Frontal cortex (tissue), 4 donors: ENCODE data around the gene SPAG6. TPM values are rescaled to one million over a fixed set of nuclear protein-coding genes. Genes with fewer than 3 reads are reported as not detected.

ENCODE experiments used
- DNase-seq, 2 donors: peaks; one replicate each; pipeline ENCODE4 v3.0.0; 2012; ENCODE audit warnings: low spot score in 2 of 2
- FAIRE-seq: peaks from 2 replicates; lab custom pipeline; 2012; peaks lifted over from hg19 to GRCh38; lab: Jason Lieb, UNC
- total RNA-seq: library from RNA; depleted of rRNA; stranded (reverse); fragments of >200 nt; gene quantifications from one replicate; pipeline ENCODE4 v1.2.3, GENCODE V29; 2014
- donor health status: control.
- donor health status: control.
- donor health status: control.

SPAG6 gene
- total RNA-seq, 1 donor from 2014 or later = 0.41 TPM

DNA sequence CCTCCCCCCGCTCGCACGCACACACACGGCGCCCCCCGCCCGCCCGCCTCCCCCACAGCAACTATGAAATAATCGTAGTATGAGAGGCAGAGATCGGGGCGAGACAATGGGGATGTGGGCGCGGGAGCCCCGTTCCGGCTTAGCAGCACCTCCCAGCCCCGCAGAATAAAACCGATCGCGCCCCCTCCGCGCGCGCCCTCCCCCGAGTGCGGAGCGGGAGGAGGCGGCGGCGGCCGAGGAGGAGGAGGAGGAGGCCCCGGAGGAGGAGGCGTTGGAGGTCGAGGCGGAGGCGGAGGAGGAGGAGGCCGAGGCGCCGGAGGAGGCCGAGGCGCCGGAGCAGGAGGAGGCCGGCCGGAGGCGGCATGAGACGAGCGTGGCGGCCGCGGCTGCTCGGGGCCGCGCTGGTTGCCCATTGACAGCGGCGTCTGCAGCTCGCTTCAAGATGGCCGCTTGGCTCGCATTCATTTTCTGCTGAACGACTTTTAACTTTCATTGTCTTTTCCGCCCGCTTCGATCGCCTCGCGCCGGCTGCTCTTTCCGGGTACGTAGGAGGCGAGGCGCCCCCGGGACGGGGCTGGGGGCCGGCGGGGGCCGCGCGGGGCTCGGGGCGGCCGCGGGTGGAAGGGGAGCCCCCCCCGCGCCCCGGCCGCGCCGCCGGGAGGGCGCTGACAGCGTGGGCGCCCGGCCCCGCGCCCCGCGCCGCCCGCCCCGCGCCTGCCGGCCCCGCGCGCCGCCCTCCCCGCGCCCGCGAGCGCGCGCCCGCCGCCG is 24.0 kb upstream of the SPAG6 start:
- peak; percentile 71 to 84 for DNase-seq
- no peak for FAIRE-seq

DNA sequence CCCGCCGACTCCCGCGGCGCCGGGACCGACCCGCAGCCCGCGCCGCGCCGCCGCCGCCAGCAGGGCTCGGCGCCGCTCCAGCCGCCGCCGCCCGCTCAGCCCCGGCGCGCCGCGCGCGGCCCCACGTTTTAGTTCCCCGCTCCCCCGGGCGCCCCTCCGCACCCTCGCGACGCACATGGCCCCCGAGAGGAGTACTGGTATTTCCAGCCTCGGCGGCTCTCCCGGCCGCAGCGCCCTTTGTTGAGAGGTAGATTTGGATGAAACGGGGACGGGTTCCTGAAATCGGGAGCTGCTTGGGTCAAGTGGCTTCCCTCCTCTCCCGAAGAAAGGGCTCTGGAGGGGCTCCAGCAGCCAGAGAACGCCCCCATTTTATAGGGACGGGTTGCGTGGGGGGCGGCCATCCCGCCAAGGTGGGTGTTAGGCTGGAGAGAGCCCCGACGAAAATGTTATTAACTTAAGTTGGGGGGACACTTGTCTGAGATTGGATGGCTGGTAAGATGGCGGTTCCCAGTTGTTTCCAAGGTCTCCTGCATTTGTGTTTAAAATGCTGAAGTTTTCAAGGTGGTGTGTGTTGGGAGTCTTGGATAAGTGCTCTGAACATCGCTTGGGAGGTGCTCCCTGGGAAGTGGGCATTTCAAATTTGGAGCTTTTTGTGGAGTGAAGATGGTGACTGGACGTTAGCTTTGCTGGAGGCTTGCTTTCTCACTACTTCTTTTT is 23.2 kb upstream of the SPAG6 start:
- DNase-seq (no peak), FAIRE-seq (no peak)

DNA sequence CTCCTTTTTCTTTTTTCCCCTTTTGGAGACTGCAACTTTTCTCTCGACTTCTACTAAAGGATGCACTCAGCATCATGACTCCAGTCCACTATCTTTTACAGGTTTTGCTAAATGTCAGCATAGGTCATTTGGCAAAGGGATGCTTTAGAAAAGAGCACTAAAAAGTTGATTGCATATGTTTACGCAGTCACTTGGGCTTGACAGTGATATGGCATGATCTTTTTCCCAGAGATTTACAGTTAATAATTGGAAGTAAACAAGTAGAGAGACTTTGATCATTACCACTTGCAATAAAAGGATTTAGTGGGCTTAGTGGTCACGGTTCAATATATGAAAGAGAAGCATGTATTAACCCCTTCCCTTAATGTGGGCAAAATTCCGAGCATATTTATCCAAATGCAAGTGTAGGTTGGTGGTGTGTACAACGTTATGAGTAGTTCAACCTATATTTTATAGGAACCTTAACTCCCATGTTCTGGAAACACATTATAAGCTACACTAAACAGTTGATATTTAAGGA is 22.6 kb upstream of the SPAG6 start:
- no peak for FAIRE-seq
- DNase-seq = no peak

DNA sequence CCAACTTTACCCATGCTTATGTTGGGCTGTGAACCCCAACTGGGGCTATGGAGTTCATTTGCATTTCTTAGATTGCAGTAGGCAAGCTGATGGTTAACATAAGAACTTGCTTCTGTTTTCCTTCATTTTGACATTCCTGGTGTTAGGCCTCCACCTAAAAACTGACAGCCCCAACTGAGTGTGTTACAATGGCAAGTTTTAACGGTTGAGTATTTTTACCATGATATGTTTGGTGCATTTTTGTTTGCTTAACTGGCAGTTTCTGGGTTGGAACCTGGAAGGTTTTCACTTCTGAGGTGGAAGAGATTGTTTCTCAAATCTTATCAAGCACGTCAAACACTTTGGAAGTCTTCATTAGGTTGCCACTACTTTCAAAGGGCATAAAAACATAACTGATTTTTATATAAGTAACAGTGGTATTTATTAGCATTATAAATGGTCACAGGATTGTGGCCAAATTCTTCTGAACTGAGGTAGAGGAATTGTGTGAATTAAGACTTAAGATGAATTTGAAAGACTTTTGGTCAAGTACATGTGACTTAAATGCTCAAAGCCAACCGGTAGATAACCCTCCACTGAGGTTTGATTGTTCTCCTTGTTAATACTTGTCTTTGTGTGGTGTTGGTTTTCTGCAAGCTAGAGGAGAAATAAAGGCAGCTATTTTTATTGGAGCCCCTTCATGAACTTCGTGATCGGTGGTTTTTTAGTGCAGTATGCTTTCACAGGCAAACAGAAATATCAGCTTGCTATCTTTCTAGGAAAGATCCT is 21.6 kb upstream of the SPAG6 start:
- DNase-seq = no peak
- FAIRE-seq = no peak

DNA sequence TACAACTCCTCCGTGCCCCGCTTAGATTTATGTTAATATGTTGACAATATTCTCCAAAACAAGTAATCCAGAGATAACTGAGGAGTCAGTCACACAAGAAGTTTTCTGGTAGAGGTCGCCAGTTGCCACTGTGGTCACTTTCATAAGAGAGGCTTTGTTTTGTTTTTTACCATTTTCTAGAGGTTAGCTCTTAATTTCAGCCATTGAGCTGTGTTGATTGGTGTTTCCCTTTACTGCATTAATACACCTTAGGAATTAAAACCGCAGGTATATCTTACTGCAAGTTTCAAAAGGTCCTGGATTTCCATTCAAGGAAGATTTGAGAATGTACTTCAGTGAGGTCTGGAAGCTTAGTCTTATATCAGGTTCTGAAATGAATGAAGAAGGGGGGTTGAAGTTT is 20.9 kb upstream of the SPAG6 start:
- no peak for FAIRE-seq

DNA sequence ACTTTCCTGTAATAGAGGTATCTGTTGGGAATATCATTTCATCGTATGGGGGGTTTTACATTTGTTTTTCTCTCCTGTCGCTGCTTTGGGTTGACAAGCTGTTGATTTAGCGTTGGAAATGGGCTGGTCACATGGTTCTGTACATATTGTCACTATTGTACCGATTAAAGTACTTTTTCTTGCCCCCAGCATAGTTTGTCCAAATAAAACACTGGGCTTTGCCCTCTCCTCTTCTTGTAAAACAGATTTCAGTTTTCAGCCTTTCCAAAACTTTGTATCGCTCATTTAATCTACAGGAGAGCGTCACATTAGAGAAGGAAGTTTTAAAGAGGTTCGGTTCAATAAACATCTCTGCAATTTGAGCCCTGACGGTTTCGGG is 20.4 kb upstream of the SPAG6 start:
- FAIRE-seq = no peak

More for the DNA sequence above, 20.9 kb upstream of the SPAG6 start:
- DNase-seq = no peak

DNA sequence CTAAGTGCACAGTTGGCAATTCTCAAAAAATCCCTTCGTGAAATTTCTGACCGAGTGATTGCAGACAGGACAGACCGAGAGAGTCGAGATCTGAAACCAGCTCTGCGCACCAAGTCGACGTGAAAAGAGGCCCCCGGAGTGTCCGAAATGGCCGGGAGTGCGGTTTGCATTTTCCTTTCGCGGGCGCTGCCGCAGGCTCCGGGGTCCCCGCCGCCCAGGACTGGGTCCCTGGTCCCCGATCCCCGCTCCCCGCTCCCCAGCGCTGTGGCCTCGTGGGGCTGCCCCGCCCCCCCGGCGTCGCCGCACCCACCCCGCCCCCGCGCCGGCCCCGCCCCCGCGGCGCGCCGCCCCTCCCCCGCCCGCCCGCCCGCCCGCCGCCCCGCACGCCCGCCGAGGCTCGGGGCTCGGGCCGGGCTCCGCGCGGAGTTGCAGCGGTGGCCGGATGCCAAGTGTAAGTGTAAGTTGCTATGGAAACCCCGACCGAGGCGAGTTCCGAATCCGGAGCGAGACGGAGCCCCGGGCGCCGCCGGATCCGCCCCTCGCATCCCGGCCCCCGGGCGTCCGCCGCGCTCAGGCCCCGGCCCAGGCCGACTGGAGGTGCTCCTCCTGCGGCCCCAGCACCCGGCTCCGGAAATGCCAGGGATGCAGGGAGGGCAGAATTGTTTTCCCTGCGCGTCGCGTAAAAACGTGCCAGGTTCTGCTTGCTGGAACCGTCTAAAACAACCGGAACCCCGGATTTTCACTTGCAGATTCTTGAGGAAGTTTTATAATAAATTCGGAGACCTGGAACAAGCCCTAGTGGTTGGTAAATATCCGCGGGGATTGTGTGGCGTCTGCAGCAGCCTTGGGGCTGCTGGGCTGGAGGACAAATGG is 19.8 kb upstream of the SPAG6 start:
- DNase-seq (peak; percentile 83 to 86), FAIRE-seq (no peak)

More for the DNA sequence above, 20.4 kb upstream of the SPAG6 start:
- no peak for DNase-seq

DNA sequence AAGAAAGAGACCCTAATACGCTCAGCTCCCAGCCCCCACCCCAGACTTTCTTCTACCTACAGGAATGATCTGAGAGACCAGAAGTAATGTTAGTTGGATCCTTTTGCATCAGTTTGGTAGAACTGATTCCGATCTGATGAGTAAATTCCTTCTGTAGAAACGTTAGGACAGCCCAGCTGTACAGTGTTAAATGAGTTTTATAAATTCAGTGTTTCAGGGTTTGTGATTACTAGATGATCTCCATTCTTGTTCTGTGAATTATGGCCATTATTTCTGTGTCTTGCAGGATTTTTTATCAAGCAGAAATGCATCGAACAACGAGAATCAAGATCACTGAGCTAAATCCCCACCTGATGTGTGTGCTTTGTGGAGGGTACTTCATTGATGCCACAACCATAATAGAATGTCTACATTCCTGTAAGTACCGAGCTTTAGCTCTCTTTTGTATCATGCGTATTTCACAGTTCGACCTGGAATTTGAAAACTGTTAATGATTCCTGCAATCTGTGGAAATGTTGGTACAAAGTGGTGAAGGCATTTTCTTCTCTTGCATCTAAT is 19.1 kb upstream of the SPAG6 start:
- FAIRE-seq (no peak), DNase-seq (no peak)

DNA sequence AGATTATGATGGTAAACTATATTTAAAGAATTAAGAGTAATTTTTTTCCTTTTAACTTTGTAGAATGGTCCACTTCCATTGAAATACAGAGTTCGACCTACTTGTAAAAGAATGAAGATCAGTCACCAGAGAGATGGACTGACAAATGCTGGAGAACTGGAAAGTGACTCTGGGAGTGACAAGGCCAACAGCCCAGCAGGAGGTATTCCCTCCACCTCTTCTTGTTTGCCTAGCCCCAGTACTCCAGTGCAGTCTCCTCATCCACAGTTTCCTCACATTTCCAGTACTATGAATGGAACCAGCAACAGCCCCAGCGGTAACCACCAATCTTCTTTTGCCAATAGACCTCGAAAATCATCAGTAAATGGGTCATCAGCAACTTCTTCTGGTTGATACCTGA is 16.1 kb upstream of the SPAG6 start:
- DNase-seq (no peak), FAIRE-seq (no peak)

DNA sequence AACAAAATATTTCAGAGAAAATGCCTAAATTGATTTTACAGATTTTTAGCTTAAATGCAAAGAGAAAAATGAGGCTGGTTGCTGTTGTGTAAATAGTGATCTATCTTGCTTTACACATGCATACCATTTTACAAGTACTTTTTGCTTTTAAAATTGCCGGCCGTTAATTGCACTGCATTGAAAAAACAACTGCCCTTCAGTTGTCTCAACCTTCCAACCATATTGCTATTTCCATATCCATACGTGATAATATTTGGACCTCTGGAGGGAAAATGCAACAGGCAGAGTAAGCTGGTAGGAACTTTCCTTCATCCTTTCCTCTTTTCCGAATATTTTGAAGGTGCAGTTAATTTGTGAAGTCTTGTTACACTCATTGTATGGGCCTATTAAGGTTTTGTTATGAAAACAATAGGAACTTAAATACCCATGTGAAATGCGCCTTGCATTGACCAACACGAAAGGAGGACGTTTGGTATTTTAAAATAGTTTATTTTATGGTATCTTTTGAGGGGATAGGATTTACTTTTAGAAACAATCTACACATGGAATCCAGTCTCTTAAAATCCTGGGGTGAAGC is 13.1 kb upstream of the SPAG6 start:
- FAIRE-seq (no peak), DNase-seq (no peak)

DNA sequence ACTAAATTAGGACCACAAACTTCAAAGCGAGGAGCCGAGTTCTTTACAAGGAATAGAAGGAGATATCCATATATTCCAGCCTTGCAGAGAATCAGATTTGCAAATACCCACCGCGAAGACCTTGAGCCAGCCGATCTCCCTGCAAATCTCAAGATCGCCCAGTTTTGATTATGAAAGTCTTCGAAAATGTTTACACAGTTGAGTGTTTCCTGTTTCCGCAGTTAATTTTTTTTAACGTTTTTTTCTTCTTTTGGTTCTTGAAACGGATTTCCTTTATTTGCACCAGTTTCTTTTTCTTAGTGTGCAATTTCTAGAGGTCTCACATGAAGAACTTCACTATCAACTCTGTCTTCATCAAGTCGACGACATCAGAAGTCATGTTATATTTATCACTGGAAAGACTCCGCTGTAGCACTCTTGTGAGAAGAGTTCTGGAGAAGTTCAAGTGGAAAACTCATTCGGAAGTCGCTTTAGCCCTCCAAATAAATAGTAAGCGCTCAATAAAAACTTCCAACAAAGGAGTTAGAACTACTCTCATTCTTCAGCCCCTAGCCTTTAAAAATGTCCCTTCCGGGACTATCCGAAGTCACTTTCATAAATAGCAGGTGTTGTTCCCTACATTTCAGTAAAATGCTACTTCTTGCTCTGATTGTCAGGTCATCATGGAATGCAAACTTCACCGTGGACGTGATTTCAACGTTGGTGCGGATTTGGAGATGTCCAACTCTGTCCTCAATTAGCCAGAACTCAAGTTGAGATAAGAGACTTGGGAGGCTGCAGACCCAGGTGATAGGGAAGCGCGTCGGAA is 11.9 kb upstream of the SPAG6 start:
- DNase-seq (no peak), FAIRE-seq (no peak)

DNA sequence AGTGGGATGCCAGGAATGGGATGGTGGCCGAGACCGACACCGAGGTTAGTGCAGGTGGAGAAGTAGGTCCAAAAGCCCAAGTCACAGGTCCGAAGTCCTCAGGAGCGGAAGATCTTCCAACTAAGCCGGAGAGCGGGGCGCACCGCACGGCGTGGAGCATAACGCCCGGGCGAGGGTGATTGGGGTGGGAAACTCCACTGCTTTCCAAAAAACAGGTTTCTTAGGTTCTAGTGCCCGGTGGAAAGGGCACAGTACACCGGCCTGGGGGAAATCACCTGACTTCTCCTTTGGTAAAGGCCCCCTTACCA is 11.4 kb upstream of the SPAG6 start:
- no peak for DNase-seq

DNA sequence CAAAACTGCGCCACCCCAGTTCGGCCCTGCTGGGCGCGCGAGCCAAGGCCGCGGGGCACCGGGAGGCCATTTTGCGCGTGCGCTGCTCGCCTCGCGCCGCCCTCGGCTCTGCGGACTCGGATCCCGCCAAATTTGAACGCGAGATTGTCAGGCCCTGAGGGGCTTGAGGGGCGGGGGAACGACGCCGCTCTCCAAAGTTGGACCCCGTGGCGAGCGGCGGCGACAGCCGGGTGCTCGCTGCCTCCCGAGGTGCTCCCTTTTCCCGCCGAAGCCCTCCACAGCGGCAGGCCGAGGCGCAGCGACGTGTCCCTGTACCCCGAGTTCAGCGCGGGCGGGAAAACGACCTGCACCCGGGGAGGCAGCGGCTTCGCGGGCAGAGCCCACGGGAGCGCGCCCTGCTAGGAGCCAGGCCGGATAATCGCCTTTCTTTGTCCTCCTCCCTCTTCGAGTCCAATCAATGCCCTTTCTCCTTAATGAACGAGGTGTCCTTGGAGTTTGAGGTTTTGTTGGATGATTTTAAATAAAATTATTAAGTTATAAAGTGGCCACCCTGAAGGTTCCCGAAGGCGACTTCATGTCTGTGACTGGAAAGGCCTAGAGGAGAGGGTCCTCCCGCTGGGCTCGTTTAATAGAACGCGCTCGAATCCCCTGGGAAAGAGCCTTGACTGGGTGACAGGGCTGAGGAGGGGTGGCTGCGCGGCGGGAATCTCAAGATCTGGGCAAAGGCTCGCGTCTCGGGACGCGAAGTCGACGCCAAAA is 10.7 kb upstream of the SPAG6 start:
- no peak for DNase-seq
- FAIRE-seq = no peak

More for the DNA sequence above, 11.4 kb upstream of the SPAG6 start:
- FAIRE-seq = no peak

DNA sequence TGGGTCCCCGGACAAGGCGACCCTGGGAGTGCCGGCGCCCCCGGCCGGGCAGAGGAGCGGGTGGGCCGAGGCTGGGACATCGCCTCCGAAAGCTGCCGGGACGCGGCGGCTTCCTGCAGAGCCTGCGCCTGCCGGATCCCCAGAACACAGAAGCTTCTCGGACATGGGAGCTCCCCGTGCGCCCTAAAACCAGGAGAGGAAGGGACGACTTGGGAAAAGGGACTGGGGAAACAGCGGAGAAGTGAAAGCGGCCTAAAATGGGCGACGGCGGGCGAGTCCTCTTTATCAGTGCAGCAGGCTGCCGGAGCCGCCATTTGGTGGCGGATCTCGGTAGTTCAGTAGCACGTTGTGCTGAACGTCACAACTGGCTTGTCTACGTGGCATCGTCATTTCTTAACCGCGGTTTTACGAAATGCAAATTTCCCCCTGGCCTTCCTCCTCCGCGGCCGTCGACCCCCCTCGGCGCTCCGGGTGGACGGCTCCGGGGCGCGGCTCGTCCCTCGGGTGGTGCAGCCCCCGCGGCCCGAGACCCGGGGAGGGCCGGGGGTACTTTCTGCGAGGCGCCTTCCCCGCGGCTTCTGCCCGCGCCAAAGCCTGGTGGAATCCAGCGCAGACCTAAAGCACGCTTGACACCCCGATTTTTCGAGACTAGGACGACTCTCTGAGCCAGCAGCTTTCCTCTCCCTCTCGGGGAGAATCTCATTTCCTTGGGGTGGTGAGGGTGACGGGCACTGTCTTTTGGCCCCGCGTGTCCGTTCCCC is 9.9 kb upstream of the SPAG6 start:
- FAIRE-seq = no peak
- DNase-seq = peak in 1 of 2 donors; percentile 78

DNA sequence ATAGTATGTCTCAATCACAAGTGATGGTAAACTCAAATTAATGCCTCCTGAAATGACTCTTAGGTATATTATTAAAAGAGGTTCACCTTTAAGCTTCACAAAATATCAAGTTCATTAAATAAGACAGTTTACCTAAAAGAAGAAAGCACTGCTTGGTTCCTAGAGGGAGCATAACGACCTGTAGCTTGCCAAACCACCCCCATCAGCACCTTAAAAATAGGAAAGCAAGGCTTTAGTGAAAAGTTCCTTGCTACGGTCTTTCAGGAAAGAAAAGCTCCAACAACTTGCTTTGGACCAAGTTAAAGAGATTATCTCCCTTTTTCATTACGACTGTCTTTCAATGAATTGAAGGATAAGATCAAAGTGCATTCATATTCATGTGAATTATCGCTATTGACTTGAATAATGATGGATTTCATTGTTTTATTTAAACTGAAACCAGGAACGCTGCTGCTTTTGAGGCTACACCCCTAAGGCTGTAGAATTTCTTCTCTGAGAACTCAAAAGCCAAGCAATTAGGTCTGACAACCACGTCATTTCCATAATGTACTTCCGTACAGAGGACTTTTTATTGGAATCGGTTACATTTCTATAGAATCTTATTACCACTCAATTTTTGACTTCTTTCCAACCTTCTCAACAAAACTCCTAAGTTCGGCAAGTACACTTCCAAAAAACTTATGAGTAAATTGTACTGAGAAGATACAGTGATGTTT is 7.0 kb upstream of the SPAG6 start:
- FAIRE-seq (no peak), DNase-seq (no peak)

DNA sequence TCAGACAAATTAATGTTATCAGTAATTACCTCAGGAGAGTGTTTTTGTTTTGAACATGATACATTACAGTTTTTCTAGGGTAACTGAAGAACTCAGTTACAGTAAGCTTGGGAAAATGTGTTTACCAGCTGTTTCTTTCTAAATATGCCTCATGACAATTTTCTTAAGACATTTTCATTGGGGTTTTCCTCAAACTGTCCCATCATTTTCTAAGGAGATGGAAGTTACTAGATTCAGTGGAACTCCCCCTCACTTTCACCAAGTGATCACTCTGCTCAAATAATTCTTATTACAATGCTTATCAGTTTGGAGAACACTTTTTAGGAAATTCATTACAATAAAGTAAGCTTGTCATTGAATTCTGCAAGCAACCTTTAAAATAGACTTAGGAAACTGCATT is 6.4 kb upstream of the SPAG6 start:
- DNase-seq (no peak), FAIRE-seq (no peak)
